NCI-H2081 treated with DMSO at 0.1 percent for 48 hours (cell line): ENCODE results near the gene S100PBP.
"Not testable (repeated sequence)": the region's sequence is repeated elsewhere in the genome, so short reads cannot be mapped to it uniquely, and the experiment has no call there.

Experiments
- DNase-seq: peaks from one replicate; lab custom pipeline; 2025; lab: John Stamatoyannopoulos, UW

Gene S100PBP

DNA sequence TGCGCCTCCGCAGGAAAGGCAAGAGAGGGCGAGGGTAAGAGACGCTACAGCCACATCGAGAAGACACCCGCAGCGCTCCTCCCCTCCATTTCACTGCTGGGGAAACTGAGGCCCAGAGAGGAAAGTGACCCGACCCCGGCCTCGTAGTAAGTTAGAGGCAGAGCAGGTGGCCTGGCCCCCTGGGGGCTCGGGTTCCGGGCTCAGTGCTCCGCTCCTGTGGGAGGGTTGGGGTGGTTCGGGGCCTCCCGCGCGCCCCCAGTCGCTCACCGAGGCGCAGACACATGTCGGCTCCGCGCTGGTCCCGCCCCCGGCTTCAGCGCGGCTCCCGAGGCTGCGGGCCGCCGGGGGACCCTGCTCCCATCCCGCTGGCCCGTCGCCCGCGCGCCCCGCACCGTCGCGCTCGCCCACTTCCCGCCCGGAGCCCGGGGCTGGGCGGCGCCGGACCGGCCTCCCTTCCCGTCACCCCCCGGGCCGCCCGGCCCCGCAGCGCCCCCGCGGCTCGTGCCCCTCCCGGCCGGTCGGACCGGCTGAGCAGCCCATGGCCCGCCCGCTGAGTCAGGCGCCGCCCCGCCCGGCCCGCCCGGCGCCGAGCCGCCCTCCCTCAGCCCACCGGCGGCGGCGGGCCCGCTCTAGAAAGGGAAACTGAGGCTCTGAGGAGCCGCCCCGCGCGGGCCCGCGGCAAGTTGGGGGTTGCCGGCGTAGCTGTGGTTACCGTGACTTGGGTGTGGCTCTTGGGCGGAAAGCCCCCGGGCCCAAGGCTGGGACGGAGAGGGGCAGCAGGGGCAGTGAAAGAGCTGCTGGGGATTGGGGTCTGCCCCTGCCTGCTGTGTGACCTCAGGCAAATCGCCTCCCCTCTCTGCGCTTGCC lies 83.7 kb downstream of the S100PBP start, which contains the start of gene TMEM54:
Gene TMEM54, minus strand, starts transcription at position 434 of the 867 bp plus-strand sequence. Its CDS starts 151 bp downstream, at position 283.
- no peak for DNase-seq

- no peak for DNase-seq
Measured at GRCh38 chr1:32901823-32902534, 84.5 kb downstream of the S100PBP start.

DNA sequence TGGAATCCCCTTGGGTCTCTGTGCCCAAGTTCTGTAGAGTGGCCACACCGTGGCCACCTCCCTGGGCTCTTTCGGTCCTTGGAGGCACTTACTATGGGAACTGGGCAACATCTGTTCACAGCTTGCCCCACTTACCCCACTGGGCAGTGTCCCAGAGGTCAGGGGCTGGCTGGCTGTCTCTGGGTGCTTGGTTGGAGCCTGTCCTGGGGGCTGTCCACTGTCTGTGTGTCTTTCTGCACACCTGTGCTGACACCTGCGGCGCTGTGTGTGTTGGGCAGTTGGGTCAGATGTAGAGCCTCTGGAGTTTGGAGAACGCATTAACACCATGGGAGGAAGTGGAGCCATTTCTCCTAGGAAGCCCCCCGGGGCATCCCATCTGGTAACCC lies 85.1 kb downstream of the S100PBP start:
- no peak for DNase-seq

- DNase-seq, result no peak
Measured at GRCh38 chr1:32903991-32904785, 86.7 kb downstream of the S100PBP start.

DNA sequence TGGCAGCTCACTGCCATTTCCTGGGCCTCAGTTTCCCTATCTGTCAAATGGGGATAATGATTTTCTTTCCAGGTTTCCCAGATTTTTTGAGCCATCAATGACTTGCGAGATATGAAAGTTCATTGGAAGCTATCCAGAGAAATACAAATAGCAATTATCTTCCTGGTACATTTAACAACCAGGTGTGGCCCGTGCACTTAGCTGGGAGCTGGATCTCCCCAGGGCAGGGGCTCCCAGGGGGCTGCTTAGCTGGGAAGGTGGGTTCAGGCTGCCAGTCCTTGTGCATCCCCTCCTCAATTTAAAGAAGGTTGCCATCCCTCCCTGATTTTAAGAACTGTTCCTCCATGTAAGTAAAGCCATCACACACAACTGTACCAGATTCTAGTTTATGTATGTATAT lies 87.3 kb downstream of the S100PBP start:
- DNase-seq, result no peak

DNA sequence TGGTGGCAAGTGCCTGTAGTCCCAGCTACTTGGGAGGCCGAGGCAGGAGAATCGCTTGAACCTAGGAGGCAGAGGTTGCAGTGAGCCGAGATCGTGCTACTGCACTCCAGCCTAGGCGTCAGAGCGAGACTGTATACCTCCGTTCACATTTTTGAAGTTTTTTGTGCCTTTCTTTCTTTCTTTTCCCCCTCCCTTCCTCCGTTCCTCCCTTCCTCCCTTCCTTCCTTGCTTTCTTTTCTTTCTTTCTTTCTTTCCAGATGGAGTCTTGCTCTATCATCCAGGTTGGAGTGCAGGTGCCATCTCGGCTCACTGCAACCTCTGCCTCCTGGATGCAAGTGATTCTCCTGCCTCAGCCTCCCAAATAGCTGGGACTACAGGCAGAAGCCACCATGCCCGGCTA lies 88.1 kb downstream of the S100PBP start:
- not testable (repeated sequence) for DNase-seq

GRCh38 chr1:32906654-32907053 lies 89.2 kb downstream of the S100PBP start:
- DNase-seq, result no peak

- no peak for DNase-seq
Measured at GRCh38 chr1:32907435-32907834, 90.0 kb downstream of the S100PBP start.
